Right lobe of liver (tissue), 4 donors: Measurements from ENCODE around the gene UBE4A.

Experiments
- CTCF ChIP-seq, 4 donors: fragments of 200-600 bp in 3 of 4; fragments of 450-650 bp in 1 of 4; IDR thresholded peaks; one replicate each; pipeline versions ENCODE4 v1.5.1 to v1.8.0; 2016 to 2022; ENCODE audit warnings: antibody characterized with exemption in 4 of 4, mild to moderate bottlenecking in 2 of 4
- POLR2A ChIP-seq: fragments of 450-650 bp; IDR thresholded peaks from one replicate; pipeline ENCODE4 v1.6.1; 2017; ENCODE audit warnings: antibody characterized with exemption, mild to moderate bottlenecking
- donor health status: DM: no; HTN: no; CAD: no.
- donor health status: DM: no; HTN: no; CAD: no.
- donor health status: DM: no; HTN: yes; CAD: no.

GRCh38 chr11:118364956-118365615 lies 5.7 kb downstream of the UBE4A start:
- TF ChIP-seq POLR2A (no peak), CTCF (IDR thresholded peaks at IDR 0.05) (no peak)
